HCT116 (cell line): ENCODE measurements around the gene TBRG4. TPM values are rescaled to one million over a fixed set of nuclear protein-coding genes. Genes with fewer than 3 reads are reported as not detected.

Experiments
- ATAC-seq: fragments of 200-7000 bp; cut with Tn5 transposase; 2 replicates; pipeline ENCODE4 v1.9.1; 2020; ENCODE audit warnings: mild to moderate bottlenecking, moderate library complexity
- BruUV-seq: library from RNA; stranded (reverse); fragments of 400-500 nt; replicated peaks from 2 replicates; lab custom pipeline; 2021; lab: Mats Ljungman, UMichigan
- CTCF ChIA-PET: fragments of 300-600 bp; sonication (Branson Sonifier 250); formaldehyde crosslinking; loops from one replicate; lab custom pipeline; 2021; ENCODE audit warnings: antibody characterized with exemption; lab: Charles Lee
- POLR2A ChIA-PET: fragments of 300-600, 350-600 bp; sonication (Branson Sonifier 250); formaldehyde crosslinking; loops from one replicate; lab custom pipeline; 2021; ENCODE audit warnings: antibody characterized with exemption; lab: Charles Lee
- RAD21 ChIA-PET, 2 experiments: fragments of 300-600 bp; sonication (Branson Sonifier 250); formaldehyde crosslinking; loops; one replicate each; lab custom pipeline; 2023; ENCODE audit warnings: low total read pairs in 2 of 2; ENCODE audit not compliant: uncharacterized antibody in 2 of 2, unreplicated experiment in 2 of 2, low non-redundant PET in 1 of 2; lab: Charles Lee
- DNase-seq: peaks from one replicate; pipeline ENCODE4 v3.0.0-alpha.2; 2010; ENCODE audit warnings: low read depth, low spot score
- H2AFZ ChIP-seq: fragments of 200-600 bp; shearing (Covaris generic), sonication (generic); 2 replicates; pipeline ENCODE4 v1.6.1; 2017; ENCODE audit warnings: low read depth, mixed run types, mixed read lengths, antibody characterized with exemption, low read length; ENCODE audit not compliant: poor library complexity, severe bottlenecking
- H3K27ac ChIP-seq: 2 replicates; pipeline ENCODE4 v1.5.1; 2012; ENCODE audit warnings: low read depth, low read length
- H3K27me3 ChIP-seq: fragments of 200-600 bp; sonication (generic); 2 replicates; pipeline ENCODE4 v1.6.1; 2016; ENCODE audit warnings: mixed run types, low read length, mixed read lengths; ENCODE audit not compliant: insufficient read depth
- H3K36me3 ChIP-seq, 2 experiments: fragments of 200-500 bp in 1 of 2; fragments of 200-600 bp in 1 of 2; sonication (Bioruptor generic) in 1 of 2; sonication (generic) in 1 of 2; 2 replicates each; pipeline versions ENCODE4 v1.5.1 to v1.6.1; 2014 to 2016; ENCODE audit warnings: low read length in 2 of 2, inconsistent platforms in 1 of 2, mixed read lengths in 1 of 2, mixed run types in 1 of 2; ENCODE audit not compliant: insufficient read depth in 2 of 2, control insufficient read depth in 1 of 2
- H3K4me1 ChIP-seq, 2 experiments: fragments of 200-600 bp in 1 of 2; sonication (generic) in 1 of 2; 2 replicates each; pipeline versions ENCODE4 v1.5.1 to v1.6.1; 2012 to 2017; ENCODE audit warnings: low read length in 2 of 2, inconsistent platforms in 1 of 2, mild to moderate bottlenecking in 1 of 2, mixed read lengths in 1 of 2, mixed run types in 1 of 2, moderate library complexity in 1 of 2; ENCODE audit not compliant: insufficient read depth in 2 of 2, control insufficient read depth in 1 of 2
- H3K4me2 ChIP-seq: fragments of 200-600 bp; sonication (generic); 2 replicates; pipeline ENCODE4 v1.6.1; 2017; ENCODE audit warnings: mixed run types, low read length, mixed read lengths
- H3K4me3 ChIP-seq, 2 experiments: fragments of 200-600 bp in 1 of 2; sonication (generic) in 1 of 2; replicated peaks in 1 of 2; 2 replicates each; pipeline ENCODE4 v1.5.1; 2011 to 2016; ENCODE audit warnings: low read length in 2 of 2, control low read depth in 1 of 2, low read depth in 1 of 2, mild to moderate bottlenecking in 1 of 2, mixed read lengths in 1 of 2, mixed run types in 1 of 2
- H3K79me2 ChIP-seq: fragments of 200-600 bp; sonication (generic); 2 replicates; pipeline ENCODE4 v1.6.1; 2017; ENCODE audit warnings: mild to moderate bottlenecking, mixed run types, low read length, moderate library complexity, mixed read lengths; ENCODE audit not compliant: insufficient read depth
- H3K9ac ChIP-seq: fragments of 200-600 bp; sonication (generic); 2 replicates; pipeline ENCODE4 v1.6.1; 2016; ENCODE audit warnings: low read length, mixed read lengths
- H3K9me2 ChIP-seq: fragments of 200-600 bp; sonication (generic), shearing (Covaris generic); 2 replicates; pipeline ENCODE4 v1.6.1; 2017; ENCODE audit warnings: mixed run types, mild to moderate bottlenecking, moderate library complexity; ENCODE audit not compliant: insufficient read depth
- H3K9me3 ChIP-seq, 2 experiments: fragments of 200-500 bp in 1 of 2; fragments of 200-600 bp in 1 of 2; sonication (Bioruptor generic) in 1 of 2; sonication (generic) in 1 of 2; 2 replicates each; pipeline ENCODE4 v1.6.1; 2014 to 2017; ENCODE audit warnings: low read length in 2 of 2, mixed read lengths in 2 of 2, inconsistent platforms in 1 of 2, low read depth in 1 of 2, mild to moderate bottlenecking in 1 of 2, mixed run types in 1 of 2, moderate library complexity in 1 of 2; ENCODE audit not compliant: control insufficient read depth in 1 of 2, insufficient read depth in 1 of 2
- H4K20me1 ChIP-seq: fragments of 200-600 bp; sonication (generic), shearing (Covaris generic); 2 replicates; pipeline ENCODE4 v1.6.1; 2017; ENCODE audit warnings: mixed run types, mild to moderate bottlenecking, moderate library complexity; ENCODE audit not compliant: insufficient read depth
- CBX3 ChIP-seq: IDR thresholded peaks from 2 replicates; pipeline ENCODE4 v1.6.1; 2012; ENCODE audit warnings: low read depth
- FOSL1 ChIP-seq: IDR thresholded peaks from 2 replicates; pipeline ENCODE4 v1.6.1; 2012; ENCODE audit warnings: low read depth
- SP1 ChIP-seq: IDR thresholded peaks from 2 replicates; pipeline ENCODE4 v1.6.1; 2012; ENCODE audit warnings: low read depth
- SRF ChIP-seq: IDR thresholded peaks from 2 replicates; pipeline ENCODE4 v1.6.1; 2012; ENCODE audit warnings: low read depth
- TCF7L2 ChIP-seq: IDR thresholded peaks from 2 replicates; pipeline ENCODE4 v1.7.0; 2011; ENCODE audit warnings: borderline replicate concordance, inconsistent platforms; ENCODE audit not compliant: insufficient read depth, insufficient read length; ENCODE audit errors: extremely low read depth
- YY1 ChIP-seq: IDR thresholded peaks from 2 replicates; pipeline ENCODE4 v1.6.1; 2011; ENCODE audit warnings: low read length, low read depth, moderate library complexity, mild to moderate bottlenecking; ENCODE audit not compliant: insufficient replicate concordance; ENCODE audit errors: extremely low read depth
- intact Hi-C: fragments of 100-400 bp; cut with micrococcal nuclease; formaldehyde crosslinking; loops from 2 replicates; pipeline ENCODE4 v1.10.0; 2022
- total RNA-seq: library from RNA; stranded (reverse); gene quantifications from one replicate; pipeline ENCODE4 v1.2.1, GENCODE V29; 2021; ENCODE audit not compliant: unreplicated experiment
- TF ChIP-seq, protein P1 (sequence below): IDR thresholded peaks from 2 replicates; pipeline ENCODE4 v1.6.1; 2011; ENCODE audit warnings: mild to moderate bottlenecking, low read length, moderate library complexity; ENCODE audit not compliant: insufficient replicate concordance; ENCODE audit errors: extremely low read depth

TBRG4 gene
- total RNA-seq, 1 experiment from 2014 or later = 136 TPM

DNA sequence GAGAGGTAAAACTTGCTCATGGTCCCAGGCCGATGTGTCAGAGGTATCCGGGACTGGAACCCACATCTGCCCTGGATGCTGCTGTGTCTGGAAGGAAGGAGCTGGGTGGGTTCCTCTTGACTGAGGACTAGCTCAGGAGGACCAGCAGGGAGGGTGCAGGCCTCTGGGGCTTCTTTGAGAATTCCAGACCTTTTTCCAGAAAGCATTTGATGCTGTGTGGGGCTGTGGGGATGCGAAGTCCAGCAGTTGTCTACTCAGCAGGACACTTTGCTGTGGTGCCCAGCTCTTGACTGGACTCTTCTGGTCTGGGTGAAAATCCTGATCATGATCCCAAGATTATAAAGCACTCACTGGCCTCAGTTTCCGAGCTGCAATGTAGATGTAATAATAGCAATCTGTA, 47.8 kb upstream of the TBRG4 start:
- no peaks in the 10 kb centered on the region for H3K9me2 ChIP-seq
- H3K4me3 ChIP-seq = no peak overlapping the region
- POLR2A ChIA-PET = no interaction called here
- no peaks in the 10 kb centered on the region for H3K79me2 ChIP-seq
- H3K4me2 ChIP-seq = no peak overlapping the region
- CTCF ChIA-PET = no interaction called here
- no TSS peak for BruUV-seq
- no peak overlapping the region for H3K27ac ChIP-seq
- intact Hi-C loops = no loop called here
- H2AFZ ChIP-seq = no peak overlapping the region
- no peaks in the 10 kb centered on the region for H3K9me3 ChIP-seq
- RAD21 ChIA-PET = no interaction called here
- H4K20me1 ChIP-seq = no peaks in the 10 kb centered on the region
- no peaks in the 10 kb centered on the region for H3K27me3 ChIP-seq
- DNase-seq = no peak
- H3K9ac ChIP-seq = no peak overlapping the region
- TF ChIP-seq, protein P1, sequence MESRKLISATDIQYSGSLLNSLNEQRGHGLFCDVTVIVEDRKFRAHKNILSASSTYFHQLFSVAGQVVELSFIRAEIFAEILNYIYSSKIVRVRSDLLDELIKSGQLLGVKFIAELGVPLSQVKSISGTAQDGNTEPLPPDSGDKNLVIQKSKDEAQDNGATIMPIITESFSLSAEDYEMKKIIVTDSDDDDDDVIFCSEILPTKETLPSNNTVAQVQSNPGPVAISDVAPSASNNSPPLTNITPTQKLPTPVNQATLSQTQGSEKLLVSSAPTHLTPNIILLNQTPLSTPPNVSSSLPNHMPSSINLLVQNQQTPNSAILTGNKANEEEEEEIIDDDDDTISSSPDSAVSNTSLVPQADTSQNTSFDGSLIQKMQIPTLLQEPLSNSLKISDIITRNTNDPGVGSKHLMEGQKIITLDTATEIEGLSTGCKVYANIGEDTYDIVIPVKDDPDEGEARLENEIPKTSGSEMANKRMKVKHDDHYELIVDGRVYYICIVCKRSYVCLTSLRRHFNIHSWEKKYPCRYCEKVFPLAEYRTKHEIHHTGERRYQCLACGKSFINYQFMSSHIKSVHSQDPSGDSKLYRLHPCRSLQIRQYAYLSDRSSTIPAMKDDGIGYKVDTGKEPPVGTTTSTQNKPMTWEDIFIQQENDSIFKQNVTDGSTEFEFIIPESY = no peak
- no peak for TF ChIP-seq CBX3
- TF ChIP-seq SRF = no peak
- no peak for TF ChIP-seq FOSL1
- no peaks in the 10 kb centered on the region for H3K36me3 ChIP-seq
- no peak for ATAC-seq
- peaks cover 0 to 6% of the 10 kb centered on the region in 2 experiments; a peak in 1 of 4 replicates for H3K4me1 ChIP-seq

DNA sequence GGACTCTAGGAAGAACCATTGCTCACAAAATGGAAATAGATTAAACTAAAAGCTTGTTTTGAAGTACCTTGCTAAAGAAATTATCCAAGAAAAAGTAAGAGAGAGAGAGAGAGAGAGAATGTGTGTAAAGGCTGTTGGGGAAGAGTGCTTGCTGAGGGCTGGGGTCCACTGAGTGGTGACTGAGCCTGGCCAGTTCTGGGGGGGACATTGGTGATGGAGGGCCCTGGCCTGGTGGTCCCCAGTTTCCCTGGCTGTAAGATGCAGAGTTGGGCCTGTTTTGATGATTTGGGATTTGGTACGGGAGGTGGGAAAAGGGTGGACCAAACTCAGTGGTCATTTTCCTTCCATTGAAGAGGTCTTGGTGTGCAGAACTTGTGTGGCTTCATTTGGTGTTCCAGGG, 47.0 kb upstream of the TBRG4 start:
- no TSS peak for BruUV-seq
- H4K20me1 ChIP-seq = no peaks in the 10 kb centered on the region
- no peak for ATAC-seq
- no peak overlapping the region for H2AFZ ChIP-seq
- peaks cover 0 to 7% of the 10 kb centered on the region in 2 experiments; a peak in 1 of 4 replicates for H3K4me1 ChIP-seq
- H3K4me3 ChIP-seq = no peak overlapping the region
- no peaks in the 10 kb centered on the region for H3K9me3 ChIP-seq
- POLR2A ChIA-PET = no interaction called here
- DNase-seq = no peak
- TF ChIP-seq SP1 = no peak
- TF ChIP-seq YY1 = no peak
- TF ChIP-seq TCF7L2 = no peak
- no peaks in the 10 kb centered on the region for H3K9me2 ChIP-seq
- no peak overlapping the region for H3K4me2 ChIP-seq
- intact Hi-C loops = no loop called here
- CTCF ChIA-PET = no interaction called here
- RAD21 ChIA-PET = no interaction called here
- no peaks in the 10 kb centered on the region for H3K79me2 ChIP-seq
- no peaks in the 10 kb centered on the region for H3K27me3 ChIP-seq
- no peak overlapping the region for H3K9ac ChIP-seq
- no peak overlapping the region for H3K27ac ChIP-seq
- no peaks in the 10 kb centered on the region for H3K36me3 ChIP-seq
